ENCODE data around the gene MRM1. TPM values are rescaled to one million over a fixed set of nuclear protein-coding genes. Genes with fewer than 3 reads are reported as not detected.
"Not testable (repeated sequence)": the region's sequence is repeated elsewhere in the genome, so short reads cannot be mapped to it uniquely, and the experiment has no call there.

Gene MRM1
- total RNA-seq, 4 donors from 2014 or later: 3.5 to 6.6 (median 4.7) TPM

DNA sequence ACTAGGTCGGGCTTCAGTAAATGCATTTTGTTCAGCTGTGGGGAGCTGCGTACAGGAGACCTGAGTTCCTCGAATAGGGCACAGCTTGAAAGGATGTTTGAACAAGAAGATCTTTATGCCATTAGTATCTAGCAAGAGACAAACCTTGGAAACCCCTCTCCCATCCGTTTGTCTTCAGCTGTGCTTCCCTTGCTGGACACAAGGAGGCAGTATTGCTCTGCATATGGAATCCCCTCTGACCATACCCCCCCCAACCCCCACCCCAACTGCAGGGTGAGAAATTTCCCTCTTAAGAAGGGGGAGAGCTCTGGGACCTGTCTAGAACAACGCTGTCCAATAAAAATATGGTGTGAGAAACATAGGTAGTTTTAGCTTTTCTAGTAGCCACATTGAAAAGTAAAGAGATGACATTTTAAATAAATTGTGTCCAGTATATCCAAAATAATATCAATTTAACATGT, 1.6 kb downstream of the MRM1 start:
- H3K9me3 ChIP-seq: no peaks in the 10 kb centered on the region
- peak in 1 of 2 donors; percentile 71 for DNase-seq (ENCODE audit: low spot score in 2 of 2)
- H3K27me3 ChIP-seq: no peaks in the 10 kb centered on the region
- peaks cover 26% of the 10 kb centered on the region for H3K4me1 ChIP-seq
- no peak overlapping the region for H3K27ac ChIP-seq
- peaks cover 3% of the 10 kb centered on the region for H3K36me3 ChIP-seq
- TF ChIP-seq, protein P1, sequence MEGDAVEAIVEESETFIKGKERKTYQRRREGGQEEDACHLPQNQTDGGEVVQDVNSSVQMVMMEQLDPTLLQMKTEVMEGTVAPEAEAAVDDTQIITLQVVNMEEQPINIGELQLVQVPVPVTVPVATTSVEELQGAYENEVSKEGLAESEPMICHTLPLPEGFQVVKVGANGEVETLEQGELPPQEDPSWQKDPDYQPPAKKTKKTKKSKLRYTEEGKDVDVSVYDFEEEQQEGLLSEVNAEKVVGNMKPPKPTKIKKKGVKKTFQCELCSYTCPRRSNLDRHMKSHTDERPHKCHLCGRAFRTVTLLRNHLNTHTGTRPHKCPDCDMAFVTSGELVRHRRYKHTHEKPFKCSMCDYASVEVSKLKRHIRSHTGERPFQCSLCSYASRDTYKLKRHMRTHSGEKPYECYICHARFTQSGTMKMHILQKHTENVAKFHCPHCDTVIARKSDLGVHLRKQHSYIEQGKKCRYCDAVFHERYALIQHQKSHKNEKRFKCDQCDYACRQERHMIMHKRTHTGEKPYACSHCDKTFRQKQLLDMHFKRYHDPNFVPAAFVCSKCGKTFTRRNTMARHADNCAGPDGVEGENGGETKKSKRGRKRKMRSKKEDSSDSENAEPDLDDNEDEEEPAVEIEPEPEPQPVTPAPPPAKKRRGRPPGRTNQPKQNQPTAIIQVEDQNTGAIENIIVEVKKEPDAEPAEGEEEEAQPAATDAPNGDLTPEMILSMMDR (IDR thresholded peaks at IDR 0.05): peak; percentile 39 to 84
- no peak for TF ChIP-seq EP300 (IDR thresholded peaks at IDR 0.05)
- WGBS: 19% methylated on average over 5 of the region's 5 CpGs
- peak overlapping the region; percentile 76 for H3K4me3 ChIP-seq

DNA sequence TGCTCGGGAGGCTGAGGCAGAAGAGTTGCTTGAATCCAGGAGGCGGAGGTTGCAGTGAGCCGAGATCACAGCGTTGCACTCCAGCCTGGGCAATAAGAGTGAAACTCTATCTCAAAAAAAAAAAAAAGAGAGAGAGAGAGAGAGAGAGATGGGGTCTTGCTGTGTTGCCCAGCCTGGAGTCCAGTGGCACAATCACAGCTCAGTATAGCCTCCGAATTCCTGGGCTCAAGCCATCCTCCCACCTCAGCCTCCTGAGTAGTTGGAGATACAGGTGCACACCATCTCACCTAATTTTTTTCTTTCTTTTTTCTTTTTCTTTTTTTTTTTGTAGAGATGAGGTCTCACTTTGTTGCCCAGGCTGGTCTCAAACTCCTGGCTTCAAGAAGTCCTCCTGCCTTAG, 3.6 kb downstream of the MRM1 start:
- 89% methylated on average over 5 of the region's 5 CpGs for WGBS
- not testable (repeated sequence) for H3K27ac ChIP-seq

DNA sequence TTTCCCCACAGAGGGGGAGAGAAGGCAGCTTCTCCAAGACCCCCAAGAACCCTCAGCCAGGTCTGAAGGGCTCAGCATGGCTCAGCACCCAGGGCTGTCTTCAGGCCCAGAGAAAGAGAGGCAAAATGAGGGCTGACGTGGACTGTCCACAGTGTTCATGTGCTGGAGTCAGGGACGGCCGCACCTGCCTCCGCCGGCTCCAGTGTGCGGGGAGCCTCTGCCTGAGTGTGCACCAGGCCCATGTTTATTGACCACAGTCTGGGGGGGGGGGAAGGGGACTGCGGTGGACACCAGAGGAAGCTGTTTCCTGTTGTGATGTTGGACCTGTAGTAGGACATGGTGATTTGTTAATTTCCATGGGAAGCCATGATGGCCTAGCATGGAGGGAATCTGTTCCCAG, 6.9 kb downstream of the MRM1 start:
- H3K27ac ChIP-seq: no peak overlapping the region
- H3K27me3 ChIP-seq: peaks cover 3% of the 10 kb centered on the region
- DNase-seq (ENCODE audit: low spot score in 2 of 2): no peak
- TF ChIP-seq POLR2A (IDR thresholded peaks at IDR 0.05) (no peak), EP300 (IDR thresholded peaks at IDR 0.05) (no peak), POLR2AphosphoS5 (IDR thresholded peaks at IDR 0.05) (no peak)
- TF ChIP-seq, protein P1 (IDR thresholded peaks at IDR 0.05): no peak
- H3K4me3 ChIP-seq: no peak overlapping the region
- peaks cover 4% of the 10 kb centered on the region for H3K36me3 ChIP-seq
- H3K9me3 ChIP-seq: no peaks in the 10 kb centered on the region
- 81% methylated on average over 5 of the region's 7 CpGs for WGBS
- peaks cover 18% of the 10 kb centered on the region for H3K4me1 ChIP-seq

More for the DNA sequence above, 3.6 kb downstream of the MRM1 start:
- DNase-seq (ENCODE audit: low spot score in 2 of 2); H3K36me3 ChIP-seq; H3K27me3 ChIP-seq; H3K4me3 ChIP-seq; H3K9me3 ChIP-seq: not testable (repeated sequence)
- peaks cover 37% of the 10 kb centered on the region for H3K4me1 ChIP-seq

DNA sequence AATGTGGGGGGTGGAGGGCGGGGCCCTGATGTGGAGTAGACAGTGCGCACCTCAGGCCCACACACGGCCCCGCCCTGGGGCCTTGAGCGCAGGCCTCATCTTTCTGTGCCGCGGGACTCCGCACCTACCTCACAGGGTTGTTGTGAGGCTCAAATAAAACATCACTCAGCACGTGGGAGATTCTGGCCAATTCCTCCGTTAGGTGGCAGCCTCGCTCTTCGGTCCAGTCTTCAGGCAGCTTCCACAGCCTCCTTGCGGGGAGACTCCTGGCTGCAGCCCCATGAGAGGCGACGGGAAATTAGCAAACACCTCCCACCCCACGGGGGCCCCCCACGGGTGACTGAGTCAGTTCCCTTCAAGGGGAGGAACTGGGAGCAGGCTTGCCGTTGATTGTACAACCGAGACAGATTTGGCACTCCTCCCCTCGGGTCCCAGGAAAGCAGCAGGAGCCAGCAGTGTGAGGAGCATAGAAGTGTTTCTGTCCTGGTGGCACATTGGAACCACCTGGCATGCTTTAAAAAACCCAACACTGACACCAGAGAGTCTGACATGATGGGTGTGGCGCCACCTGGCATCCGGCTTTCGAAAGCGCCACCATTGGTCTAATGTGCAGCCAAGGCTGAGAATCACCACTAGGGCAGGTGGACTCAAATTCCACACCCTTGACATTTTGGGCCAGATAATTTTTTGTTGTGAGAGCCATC, 7.6 kb downstream of the MRM1 start:
- no peak for TF ChIP-seq POLR2AphosphoS5 (IDR thresholded peaks at IDR 0.05)
- TF ChIP-seq EP300 (IDR thresholded peaks at IDR 0.05): no peak
- TF ChIP-seq, protein P1 (IDR thresholded peaks at IDR 0.05): peak in 1 of 2 donors; percentile 16
- TF ChIP-seq POLR2A (IDR thresholded peaks at IDR 0.05): no peak
- WGBS: 51% methylated on average over 4 of the region's 24 CpGs
- no peak overlapping the region for H3K27ac ChIP-seq
- H3K4me3 ChIP-seq: no peak overlapping the region
- peaks cover 11% of the 10 kb centered on the region for H3K4me1 ChIP-seq
- no peaks in the 10 kb centered on the region for H3K9me3 ChIP-seq
- peaks cover 3% of the 10 kb centered on the region for H3K27me3 ChIP-seq
- DNase-seq (ENCODE audit: low spot score in 2 of 2): no peak
- H3K36me3 ChIP-seq: peaks cover 4% of the 10 kb centered on the region

DNA sequence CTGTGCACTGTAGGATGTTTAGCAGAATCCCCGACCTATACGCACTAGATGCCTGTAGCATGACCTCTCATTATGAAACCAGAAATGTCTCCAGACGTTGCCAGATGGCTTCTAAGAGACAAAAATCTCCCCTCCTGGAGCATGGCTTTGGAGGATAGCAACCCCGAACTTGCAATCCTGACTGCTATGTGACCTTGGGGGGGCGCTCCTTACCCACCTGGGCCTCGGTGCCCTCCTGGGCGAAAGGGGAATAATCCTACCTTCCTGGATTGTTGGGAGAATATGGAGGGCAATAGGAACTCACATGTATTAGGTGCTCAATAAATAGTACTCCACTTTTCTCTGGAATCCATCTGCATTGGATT, 8.1 kb downstream of the MRM1 start:
- no peak for DNase-seq (ENCODE audit: low spot score in 2 of 2)
- TF ChIP-seq POLR2AphosphoS5 (IDR thresholded peaks at IDR 0.05): no peak
- no peak for TF ChIP-seq POLR2A (IDR thresholded peaks at IDR 0.05)
- TF ChIP-seq, protein P1 (IDR thresholded peaks at IDR 0.05): no peak
- no peak for TF ChIP-seq EP300 (IDR thresholded peaks at IDR 0.05)
- H3K4me3 ChIP-seq: no peak overlapping the region
- H3K27ac ChIP-seq: no peak overlapping the region
- H3K9me3 ChIP-seq: no peaks in the 10 kb centered on the region
- peaks cover 3% of the 10 kb centered on the region for H3K27me3 ChIP-seq
- peaks cover 11% of the 10 kb centered on the region for H3K4me1 ChIP-seq
- 86% methylated on average over 7 of the region's 7 CpGs for WGBS
- H3K36me3 ChIP-seq: peaks cover 4% of the 10 kb centered on the region

DNA sequence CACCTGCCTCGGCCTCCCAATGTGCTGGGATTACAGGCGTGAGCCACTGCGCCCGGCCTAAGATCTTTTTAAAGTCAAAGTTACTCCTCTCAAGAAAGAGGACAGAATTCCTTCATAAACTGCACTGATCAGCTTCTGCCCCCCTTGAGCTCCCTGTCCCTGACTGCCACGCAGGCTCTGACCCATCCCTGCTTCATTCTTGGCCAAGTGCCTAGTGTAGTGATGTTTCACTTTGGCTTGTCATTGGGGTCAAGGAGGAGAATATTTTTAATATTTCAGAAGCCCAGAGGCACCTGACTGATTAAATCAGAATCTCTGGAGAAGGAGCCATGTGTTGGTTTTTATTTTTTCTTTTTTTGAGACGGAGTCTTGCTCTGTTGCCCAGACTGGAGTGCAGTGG, 9.1 kb downstream of the MRM1 start:
- H3K27me3 ChIP-seq: peaks cover 3% of the 10 kb centered on the region
- H3K9me3 ChIP-seq: no peaks in the 10 kb centered on the region
- peaks cover 11% of the 10 kb centered on the region for H3K4me1 ChIP-seq
- DNase-seq (ENCODE audit: low spot score in 2 of 2): no peak
- H3K36me3 ChIP-seq: peaks cover 4% of the 10 kb centered on the region
- no peak overlapping the region for H3K4me3 ChIP-seq
- WGBS: 70% methylated on average over 6 of the region's 6 CpGs
- no peak for TF ChIP-seq EP300 (IDR thresholded peaks at IDR 0.05)
- TF ChIP-seq, protein P1 (IDR thresholded peaks at IDR 0.05): no peak
- no peak for TF ChIP-seq POLR2A (IDR thresholded peaks at IDR 0.05)
- no peak for TF ChIP-seq POLR2AphosphoS5 (IDR thresholded peaks at IDR 0.05)
- H3K27ac ChIP-seq: no peak overlapping the region

Data from suprapubic skin (tissue), 4 donors.